ENCODE data around the gene SLC6A20.

The SLC6A20 gene

GRCh38 chr3:45716790-45717336 lies 79.5 kb downstream of the SLC6A20 start:
- DNase-seq (ENCODE audit: low spot score) = no peak

GRCh38 chr3:45715945-45716344 lies 80.4 kb downstream of the SLC6A20 start:
- no peak for DNase-seq (ENCODE audit: low spot score)

- no peak for DNase-seq (ENCODE audit: low spot score)
Measured at GRCh38 chr3:45712434-45713110, 83.8 kb downstream of the SLC6A20 start.

GRCh38 chr3:45711931-45712330 lies 84.4 kb downstream of the SLC6A20 start:
- no peak for DNase-seq (ENCODE audit: low spot score)

- no peak for DNase-seq (ENCODE audit: low spot score)
Measured at GRCh38 chr3:45705839-45706808, 90.2 kb downstream of the SLC6A20 start.

Measured in CD4-positive, alpha-beta T cell treated with Interleukin-2 at 100 ng/mL for 4 hours (primary cell).